ENCODE data around the gene SDSL.

The SDSL gene

GRCh38 chr12:113466454-113467141 is 44.4 kb downstream of the SDSL start:
- Mint-ChIP-seq H3K36me3 (ENCODE audit: insufficient read depth) (no peaks in the 10 kb centered on the region), H3K4me3 (peak overlapping the region; percentile 17 to 46), H3K27ac (no peak overlapping the region), H3K9me3 (no peaks in the 10 kb centered on the region), H3K4me1 (ENCODE audit: low read depth in 2 of 2) (peaks cover 12 to 19% of the 10 kb centered on the region in 2 donors), H3K27me3 (peaks cover 62 to 92% of the 10 kb centered on the region in 2 donors)
- DNase-seq (no peak), ATAC-seq (replicated peaks) (no peak)

GRCh38 chr12:113467142-113467501 is 44.9 kb downstream of the SDSL start:
- Mint-ChIP-seq H3K4me3 (peak overlapping the region; percentile 7 to 46), H3K9me3 (no peaks in the 10 kb centered on the region), H3K36me3 (ENCODE audit: insufficient read depth) (no peaks in the 10 kb centered on the region), H3K4me1 (ENCODE audit: low read depth in 2 of 2) (peaks cover 12 to 19% of the 10 kb centered on the region in 2 donors), H3K27me3 (peaks cover 67 to 92% of the 10 kb centered on the region in 2 donors), H3K27ac (no peak overlapping the region)
- ATAC-seq (replicated peaks) (no peak), DNase-seq (no peak)

GRCh38 chr12:113467502-113468364 is 45.6 kb downstream of the SDSL start:
- H3K4me1 Mint-ChIP-seq (ENCODE audit: low read depth in 2 of 2), result peaks cover 12 to 14% of the 10 kb centered on the region in 2 donors
- no peak overlapping the region for H3K27ac Mint-ChIP-seq
- DNase-seq (no peak), ATAC-seq (replicated peaks) (no peak)
- H3K4me3 Mint-ChIP-seq, result peak overlapping the region in 1 of 2 donors; percentile 46
- no peaks in the 10 kb centered on the region for H3K36me3 Mint-ChIP-seq (ENCODE audit: insufficient read depth)
- H3K9me3 Mint-ChIP-seq, result no peaks in the 10 kb centered on the region
- H3K27me3 Mint-ChIP-seq, result peaks cover 68 to 92% of the 10 kb centered on the region in 2 donors

GRCh38 chr12:113468365-113469223 is 46.4 kb downstream of the SDSL start:
- H3K4me3 Mint-ChIP-seq, result no peak overlapping the region
- DNase-seq, result no peak
- peaks cover 8 to 11% of the 10 kb centered on the region in 2 donors for H3K4me1 Mint-ChIP-seq (ENCODE audit: low read depth in 2 of 2)

GRCh38 chr12:113469224-113469948 is 47.2 kb downstream of the SDSL start:
- Mint-ChIP-seq H3K4me3 (no peak overlapping the region), H3K27ac (no peak overlapping the region), H3K9me3 (no peaks in the 10 kb centered on the region), H3K27me3 (peaks cover 72 to 92% of the 10 kb centered on the region in 2 donors), H3K36me3 (ENCODE audit: insufficient read depth) (no peaks in the 10 kb centered on the region), H3K4me1 (ENCODE audit: low read depth in 2 of 2) (peaks cover 6 to 9% of the 10 kb centered on the region in 2 donors)
- no peak for ATAC-seq (replicated peaks)
- DNase-seq, result no peak

More at GRCh38 chr12:113468365-113469223, 46.4 kb downstream of the SDSL start:
- no peaks in the 10 kb centered on the region for H3K9me3 Mint-ChIP-seq
- H3K36me3 Mint-ChIP-seq (ENCODE audit: insufficient read depth), result no peaks in the 10 kb centered on the region
- no peak overlapping the region for H3K27ac Mint-ChIP-seq
- no peak for ATAC-seq (replicated peaks)
- H3K27me3 Mint-ChIP-seq, result peaks cover 73 to 92% of the 10 kb centered on the region in 2 donors

GRCh38 chr12:113469949-113470743 is 48.0 kb downstream of the SDSL start:
- DNase-seq (no peak), ATAC-seq (replicated peaks) (no peak)
- H3K27ac Mint-ChIP-seq, result no peak overlapping the region
- H3K36me3 Mint-ChIP-seq (ENCODE audit: insufficient read depth), result no peaks in the 10 kb centered on the region
- no peak overlapping the region for H3K4me3 Mint-ChIP-seq
- H3K27me3 Mint-ChIP-seq, result peaks cover 72 to 92% of the 10 kb centered on the region in 2 donors
- H3K4me1 Mint-ChIP-seq (ENCODE audit: low read depth in 2 of 2), result peaks cover 11 to 13% of the 10 kb centered on the region in 2 donors
- no peaks in the 10 kb centered on the region for H3K9me3 Mint-ChIP-seq

- no peak for ATAC-seq (replicated peaks)
These were observed 48.9 kb downstream of the SDSL start for GRCh38 chr12:113470871-113471618.

GRCh38 chr12:113471619-113472171 is 49.5 kb downstream of the SDSL start, which contains the start of gene LHX5:
LHX5 (minus strand) TSS chr12:113471871; CDS start chr12:113471498, 373 bp downstream.
- no peak for ATAC-seq (replicated peaks)
- DNase-seq, result no peak
- H3K27ac Mint-ChIP-seq, result no peak within 1 kb of the TSS
- H3K4me3 Mint-ChIP-seq, result no peak within 1 kb of the TSS
- H3K9me3 Mint-ChIP-seq, result no peaks in the 10 kb centered on the region
- H3K27me3 Mint-ChIP-seq, result peaks cover 72 to 90% of the 10 kb centered on the region in 2 donors
- peaks cover 8 to 14% of the 10 kb centered on the region in 2 donors for H3K4me1 Mint-ChIP-seq (ENCODE audit: low read depth in 2 of 2)
- no peaks in the 10 kb centered on the region for H3K36me3 Mint-ChIP-seq (ENCODE audit: insufficient read depth)

More at GRCh38 chr12:113470871-113471618, 48.9 kb downstream of the SDSL start:
- no peak for DNase-seq
- peaks cover 11 to 14% of the 10 kb centered on the region in 2 donors for H3K4me1 Mint-ChIP-seq (ENCODE audit: low read depth in 2 of 2)
- no peak overlapping the region for H3K4me3 Mint-ChIP-seq
- H3K9me3 Mint-ChIP-seq, result no peaks in the 10 kb centered on the region
- no peak overlapping the region for H3K27ac Mint-ChIP-seq
- H3K27me3 Mint-ChIP-seq, result peaks cover 79 to 95% of the 10 kb centered on the region in 2 donors
- H3K36me3 Mint-ChIP-seq (ENCODE audit: insufficient read depth), result no peaks in the 10 kb centered on the region

- no peaks in the 10 kb centered on the region for H3K36me3 Mint-ChIP-seq (ENCODE audit: insufficient read depth)
These were observed 50.3 kb downstream of the SDSL start for GRCh38 chr12:113472191-113473121.

GRCh38 chr12:113473400-113473799 is 51.2 kb downstream of the SDSL start:
- H3K36me3 Mint-ChIP-seq (ENCODE audit: insufficient read depth), result no peaks in the 10 kb centered on the region
- ATAC-seq (replicated peaks) (no peak), DNase-seq (no peak)
- peaks cover 5 to 14% of the 10 kb centered on the region in 2 donors for H3K4me1 Mint-ChIP-seq (ENCODE audit: low read depth in 2 of 2)
- H3K27me3 Mint-ChIP-seq, result peaks cover 83 to 89% of the 10 kb centered on the region in 2 donors
- H3K4me3 Mint-ChIP-seq, result no peak overlapping the region
- no peak overlapping the region for H3K27ac Mint-ChIP-seq
- no peaks in the 10 kb centered on the region for H3K9me3 Mint-ChIP-seq

More at GRCh38 chr12:113472191-113473121, 50.3 kb downstream of the SDSL start:
- Mint-ChIP-seq H3K9me3 (no peaks in the 10 kb centered on the region), H3K27ac (no peak overlapping the region), H3K4me1 (ENCODE audit: low read depth in 2 of 2) (peaks cover 5 to 14% of the 10 kb centered on the region in 2 donors), H3K4me3 (no peak overlapping the region), H3K27me3 (peaks cover 74 to 89% of the 10 kb centered on the region in 2 donors)
- DNase-seq (no peak), ATAC-seq (replicated peaks) (no peak)
